Measurements from ENCODE around the gene NDUFAF8.

- TF ChIP-seq CTCF (IDR thresholded peaks at IDR 0.05) (no peak), ZFX (IDR thresholded peaks at IDR 0.05; ENCODE audit: borderline replicate concordance) (no peak)
These were observed 46.1 kb upstream of the NDUFAF8 start for GRCh38 chr17:81193051-81193410.
